ENCODE results near the gene ESPNL. TPM values are rescaled to one million over a fixed set of nuclear protein-coding genes. Genes with fewer than 3 reads are reported as not detected.

The ESPNL gene
- polyA plus RNA-seq, 5 donors, result 0.86 to 8.8 (median 2.8) TPM

GRCh38 chr2:238140721-238141540 lies 40.8 kb downstream of the ESPNL start:
- DNase-seq, result no peak

DNA sequence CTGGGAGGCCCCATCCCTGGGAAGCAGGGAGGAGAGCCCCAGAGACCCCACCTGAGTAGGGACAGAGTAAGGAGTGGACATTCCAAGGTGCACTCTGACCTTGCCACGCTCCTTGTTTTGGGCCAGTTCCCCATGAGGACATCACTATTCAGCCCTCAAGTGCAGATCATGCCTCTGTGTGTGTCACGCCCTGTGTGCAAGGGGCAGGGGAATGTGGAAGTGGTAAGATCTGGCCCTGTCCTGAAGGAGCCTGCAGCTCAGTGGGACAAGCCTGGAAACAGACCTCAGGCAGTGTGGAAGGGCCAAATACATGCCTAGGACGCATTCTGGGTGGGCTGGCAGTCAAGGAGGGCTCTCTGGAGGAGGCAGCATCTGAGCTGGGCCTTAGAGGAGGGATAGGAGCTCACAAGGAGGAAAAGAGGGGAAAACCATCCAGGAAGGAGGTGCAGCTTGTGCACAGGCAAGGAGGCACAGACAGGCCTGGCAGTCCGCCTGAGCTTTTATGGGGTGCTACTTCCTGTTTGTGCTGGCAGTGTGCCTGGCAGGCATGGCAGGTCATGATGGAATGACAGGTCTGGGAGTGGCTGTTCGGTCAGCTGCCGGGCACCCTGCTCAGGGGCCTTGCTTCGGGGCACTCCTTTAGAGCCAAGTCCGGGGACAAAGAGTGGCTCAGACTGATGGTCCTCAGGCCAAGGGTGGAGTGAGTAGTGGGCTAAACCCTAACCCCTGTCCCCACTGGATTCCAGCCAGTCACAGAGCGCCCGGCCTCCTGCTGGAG lies 41.6 kb downstream of the ESPNL start:
- peak; percentile 45 to 46 for DNase-seq

DNA sequence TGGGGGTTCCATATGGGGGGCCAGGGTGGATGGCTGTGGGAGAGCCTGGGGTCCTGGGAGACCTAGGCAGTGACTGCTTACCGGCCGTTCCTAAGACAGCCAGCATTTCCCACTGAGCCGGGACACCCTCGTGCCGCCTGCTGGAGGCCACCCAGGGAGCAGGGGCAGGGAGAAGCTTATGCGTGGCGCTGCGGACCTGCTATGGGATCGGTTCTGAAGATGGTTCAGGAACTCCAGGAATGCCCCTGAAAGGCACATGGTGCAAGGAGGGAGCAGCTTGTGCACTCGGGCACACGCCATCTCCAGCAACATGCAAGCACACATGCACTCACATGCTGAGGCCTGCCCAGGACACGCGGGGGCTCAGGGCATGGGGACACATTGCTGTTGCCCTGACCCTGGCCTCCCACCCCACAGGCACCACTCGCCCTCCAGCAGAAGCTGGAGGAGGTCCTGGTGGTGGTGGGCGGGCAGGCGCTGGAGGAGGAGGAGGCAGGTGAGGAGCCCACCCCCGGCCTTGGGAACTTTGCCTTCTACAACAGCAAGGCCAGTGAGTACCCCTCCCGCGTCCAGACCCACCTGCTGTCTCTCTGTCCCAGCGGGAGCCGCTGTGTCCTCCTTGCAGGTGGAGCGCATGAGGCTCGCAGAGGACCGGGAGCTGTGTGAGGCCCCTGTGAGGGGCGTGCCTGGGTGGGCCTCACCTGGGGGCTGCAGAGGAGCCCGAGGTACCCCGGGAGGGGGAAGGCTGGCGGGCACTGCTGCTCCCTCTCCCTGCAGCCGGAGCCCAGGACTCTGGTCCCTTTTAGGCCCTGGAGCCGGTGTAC lies 42.5 kb downstream of the ESPNL start:
- DNase-seq, result no peak

GRCh38 chr2:238143239-238143951 lies 43.3 kb downstream of the ESPNL start:
- no peak for DNase-seq

DNA sequence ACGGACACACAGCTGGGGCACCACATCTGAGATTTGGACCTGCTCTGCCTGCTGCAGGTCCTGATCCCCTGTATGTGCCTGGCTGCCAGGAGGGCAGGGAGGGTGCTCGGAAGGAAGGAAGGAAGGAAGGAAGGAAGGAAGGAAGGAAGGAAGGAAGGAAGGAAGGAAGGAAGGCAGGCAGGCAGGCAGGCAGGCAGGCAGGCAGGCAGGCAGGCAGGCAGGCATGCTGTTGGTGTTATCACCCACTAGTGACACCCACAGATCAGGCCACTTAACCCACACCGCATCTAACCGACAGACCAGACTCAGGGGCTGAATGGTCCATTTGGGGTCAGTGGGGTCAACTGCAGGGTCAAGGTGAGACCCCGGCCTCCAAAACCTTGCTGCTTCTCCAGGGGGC lies 44.1 kb downstream of the ESPNL start:
- DNase-seq, result no peak

DNA sequence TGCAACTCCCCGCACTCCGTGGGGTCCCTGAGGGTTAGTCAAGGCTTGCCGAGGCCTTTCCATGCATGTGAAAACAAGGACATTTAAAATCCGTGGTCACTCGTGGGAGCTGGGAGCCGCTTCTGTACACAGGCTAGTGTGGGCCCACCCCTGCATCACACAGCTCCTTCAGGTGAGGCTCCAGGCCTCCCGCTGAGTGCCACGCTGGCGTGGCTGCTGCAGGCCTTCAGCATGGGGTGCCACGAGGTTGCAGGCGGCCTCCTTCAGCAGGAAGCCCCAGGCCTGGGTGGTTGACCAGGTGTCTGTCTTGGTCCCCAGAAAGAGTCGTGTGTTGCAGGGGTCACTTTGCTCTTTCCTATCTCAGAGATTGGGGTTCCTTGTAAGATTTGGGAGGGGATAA lies 44.9 kb downstream of the ESPNL start:
- DNase-seq, result no peak

DNA sequence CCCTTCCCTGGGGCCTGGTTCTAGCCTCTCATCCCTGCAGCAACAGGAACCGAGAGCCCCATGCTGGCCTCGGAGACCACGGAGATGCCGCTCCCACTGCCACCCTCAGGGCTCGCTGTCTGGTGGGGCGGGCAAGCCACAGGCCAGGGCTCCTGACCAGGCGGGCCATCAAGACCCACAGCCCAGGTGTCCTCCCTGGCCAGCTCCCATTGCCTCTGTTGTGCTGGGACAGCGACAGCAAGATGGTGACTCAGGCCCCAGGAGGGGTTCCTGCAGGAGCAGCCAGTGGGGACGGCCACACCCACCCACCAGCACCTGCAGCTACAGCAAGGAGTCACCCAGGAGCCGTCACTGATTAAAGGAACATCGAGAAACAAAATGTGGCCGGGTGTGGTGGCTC lies 45.7 kb downstream of the ESPNL start:
- no peak for DNase-seq

GRCh38 chr2:238146884-238147544 lies 46.9 kb downstream of the ESPNL start:
- DNase-seq, result no peak

- DNase-seq, result no peak
These were observed 48.8 kb downstream of the ESPNL start for GRCh38 chr2:238148981-238149380.

DNA sequence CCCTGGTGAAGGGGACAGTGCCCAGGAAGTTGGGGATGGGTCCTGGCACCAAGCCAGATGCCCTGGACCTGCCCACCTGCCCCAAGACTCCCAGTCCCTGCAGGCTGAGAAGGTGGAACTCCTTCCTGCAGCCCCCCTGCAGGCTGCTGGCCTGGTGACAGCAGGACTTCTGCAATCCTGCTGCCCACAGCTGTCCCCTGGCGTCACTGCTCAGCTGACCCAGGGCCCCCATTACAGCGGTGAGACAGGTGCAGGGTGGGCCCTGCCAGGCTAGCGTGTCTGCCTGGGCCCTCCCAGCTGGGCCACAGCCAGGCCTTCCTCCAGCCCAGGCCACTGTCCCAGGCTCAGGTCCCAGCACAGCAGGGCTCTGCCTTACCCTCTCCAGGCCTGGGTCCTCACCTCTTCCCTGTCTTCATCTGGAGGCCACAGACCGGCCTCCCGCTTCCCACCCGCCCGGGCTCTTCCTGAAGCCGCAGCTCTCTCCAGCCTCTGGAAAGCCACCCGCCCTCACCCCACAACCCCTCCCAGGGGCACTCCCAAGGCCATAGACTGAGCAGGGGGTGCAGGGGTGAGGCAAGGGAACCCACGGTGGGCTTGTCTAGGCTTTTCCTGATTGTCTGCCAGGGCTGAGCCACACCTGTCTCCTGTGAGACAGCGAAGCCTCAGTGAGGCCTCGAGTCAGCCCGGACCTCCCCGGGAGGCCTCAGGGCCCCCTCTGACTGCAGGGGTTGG lies 49.9 kb downstream of the ESPNL start:
- DNase-seq, result no peak

DNA sequence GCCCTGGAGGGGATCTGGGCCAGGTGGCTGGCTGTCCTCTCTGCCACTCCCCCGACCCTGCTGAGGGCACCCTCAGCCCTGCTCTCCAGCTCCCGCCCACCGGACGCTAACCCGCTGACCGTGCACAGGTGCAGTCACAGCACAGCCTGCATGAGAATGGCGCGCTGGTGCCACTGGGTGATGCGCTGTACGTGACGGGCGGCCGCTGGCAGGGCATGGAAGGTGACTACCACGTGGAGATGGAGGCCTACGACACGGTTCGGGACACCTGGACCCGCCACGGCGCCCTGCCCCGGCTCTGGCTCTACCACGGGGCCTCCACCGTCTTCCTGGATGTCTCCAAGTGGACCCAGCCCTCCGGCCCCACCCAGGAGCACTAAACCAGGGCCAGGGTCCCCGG lies 50.5 kb downstream of the ESPNL start:
- DNase-seq, result no peak

GRCh38 chr2:238151205-238151604 lies 51.1 kb downstream of the ESPNL start:
- no peak for DNase-seq

DNA sequence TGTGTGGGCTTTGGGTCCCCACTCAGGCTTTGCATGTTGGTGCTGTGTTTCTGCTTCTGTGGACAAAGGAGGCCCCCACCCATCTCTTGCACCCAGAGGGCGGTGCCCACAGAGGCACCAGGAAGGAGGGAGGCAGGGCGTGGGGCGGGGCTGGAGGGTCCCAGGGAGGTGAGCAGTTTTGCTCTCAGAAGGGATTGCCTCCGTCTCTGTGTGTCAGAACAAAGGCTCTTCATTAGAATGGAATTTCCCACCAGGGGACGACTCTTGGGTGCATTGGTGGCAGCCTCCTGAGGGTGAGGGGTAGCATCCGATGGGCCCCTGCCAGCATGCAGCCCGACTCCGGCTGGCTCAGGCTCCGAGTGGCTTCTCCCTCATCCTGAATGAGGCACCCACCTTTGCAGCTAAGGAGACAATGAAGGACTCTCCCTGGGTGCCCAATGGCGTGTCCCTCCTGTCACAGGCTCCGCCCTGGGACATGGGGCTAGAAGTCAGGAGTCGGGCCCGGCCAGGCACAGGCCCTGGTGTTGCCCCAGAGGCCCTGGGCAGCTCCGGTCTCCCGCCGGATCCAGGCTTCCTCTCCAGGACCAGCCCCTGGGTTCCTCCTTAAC lies 51.6 kb downstream of the ESPNL start:
- DNase-seq, result no peak

- peak in 1 of 2 donors; percentile 31 for DNase-seq
These were observed 52.9 kb downstream of the ESPNL start for GRCh38 chr2:238152771-238153688.

- DNase-seq, result no peak
These were observed 54.4 kb downstream of the ESPNL start for GRCh38 chr2:238154570-238154969.

- DNase-seq, result no peak
These were observed 55.1 kb downstream of the ESPNL start for GRCh38 chr2:238155051-238155760.

GRCh38 chr2:238155761-238156694 lies 55.9 kb downstream of the ESPNL start:
- DNase-seq, result no peak
